ENCODE results near the gene COL6A2.

Gene COL6A2

GRCh38 chr21:46120301-46121285 is 22.7 kb downstream of the COL6A2 start:
- H3K4me3 ChIP-seq: no peak overlapping the region
- peak overlapping the region in 7 of 21 experiments; percentile 0 to 74 (median 44) for H3K27ac ChIP-seq

- H3K4me3 ChIP-seq: no peak overlapping the region
- H3K27ac ChIP-seq: peak overlapping the region in 6 of 21 experiments; percentile 28 to 74 (median 49)
These were observed 23.6 kb downstream of the COL6A2 start for GRCh38 chr21:46121286-46122221.

- H3K4me3 ChIP-seq: no peak overlapping the region
- H3K27ac ChIP-seq: peak overlapping the region in 4 of 21 experiments; percentile 9 to 54 (median 23)
These were observed 24.3 kb downstream of the COL6A2 start for GRCh38 chr21:46122237-46122671.

DNA sequence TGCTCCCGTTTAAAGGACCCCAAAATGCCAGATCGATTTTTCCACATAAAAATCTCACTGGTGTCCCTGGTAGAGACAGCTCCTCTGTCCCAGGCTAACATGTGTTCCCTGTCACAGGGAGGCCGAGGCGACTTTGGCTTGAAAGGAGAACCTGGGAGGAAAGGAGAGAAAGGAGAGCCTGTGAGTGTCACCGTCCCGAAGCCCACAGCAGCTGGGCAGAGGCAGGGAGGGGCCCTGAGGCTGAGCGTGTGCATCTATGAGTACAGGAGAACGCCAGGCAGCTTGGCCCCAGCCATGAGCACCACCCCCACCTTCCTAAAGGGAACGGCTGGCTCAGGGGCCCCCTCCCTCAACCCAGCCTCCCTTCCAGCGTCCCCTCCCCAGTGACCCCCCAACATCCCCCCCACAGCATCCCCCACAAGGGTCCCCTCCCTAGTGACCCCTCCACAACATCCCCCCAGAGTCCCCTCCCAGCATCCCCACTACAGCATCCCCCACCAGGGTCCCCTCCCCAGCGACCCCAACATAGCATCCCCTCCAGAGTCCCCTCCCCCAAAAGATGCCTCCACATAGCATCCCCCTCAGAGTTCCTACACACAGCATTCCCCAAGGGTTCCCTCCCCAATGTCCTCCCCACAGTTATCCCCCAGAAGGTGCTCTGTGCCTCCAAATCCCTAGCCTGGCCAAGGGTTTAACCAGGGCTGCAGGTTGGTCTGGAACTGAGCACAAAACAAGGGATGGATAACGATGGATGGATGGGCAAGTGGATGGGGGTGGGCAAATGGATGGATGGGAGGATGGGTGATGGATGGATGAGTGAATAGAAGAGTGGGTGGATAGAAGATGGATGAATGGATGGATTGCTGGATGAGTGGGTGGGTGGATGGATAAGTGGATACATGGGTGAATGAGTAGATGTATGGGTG is 25.1 kb downstream of the COL6A2 start:
- no peak overlapping the region for H3K4me3 ChIP-seq
- H3K27ac ChIP-seq: peak overlapping the region in 4 of 21 experiments; percentile 9 to 54 (median 23)

GRCh38 chr21:46124083-46124925 is 26.4 kb downstream of the COL6A2 start:
- no peak overlapping the region for H3K4me3 ChIP-seq
- H3K27ac ChIP-seq: peak overlapping the region in 1 of 21 experiments; percentile 16

DNA sequence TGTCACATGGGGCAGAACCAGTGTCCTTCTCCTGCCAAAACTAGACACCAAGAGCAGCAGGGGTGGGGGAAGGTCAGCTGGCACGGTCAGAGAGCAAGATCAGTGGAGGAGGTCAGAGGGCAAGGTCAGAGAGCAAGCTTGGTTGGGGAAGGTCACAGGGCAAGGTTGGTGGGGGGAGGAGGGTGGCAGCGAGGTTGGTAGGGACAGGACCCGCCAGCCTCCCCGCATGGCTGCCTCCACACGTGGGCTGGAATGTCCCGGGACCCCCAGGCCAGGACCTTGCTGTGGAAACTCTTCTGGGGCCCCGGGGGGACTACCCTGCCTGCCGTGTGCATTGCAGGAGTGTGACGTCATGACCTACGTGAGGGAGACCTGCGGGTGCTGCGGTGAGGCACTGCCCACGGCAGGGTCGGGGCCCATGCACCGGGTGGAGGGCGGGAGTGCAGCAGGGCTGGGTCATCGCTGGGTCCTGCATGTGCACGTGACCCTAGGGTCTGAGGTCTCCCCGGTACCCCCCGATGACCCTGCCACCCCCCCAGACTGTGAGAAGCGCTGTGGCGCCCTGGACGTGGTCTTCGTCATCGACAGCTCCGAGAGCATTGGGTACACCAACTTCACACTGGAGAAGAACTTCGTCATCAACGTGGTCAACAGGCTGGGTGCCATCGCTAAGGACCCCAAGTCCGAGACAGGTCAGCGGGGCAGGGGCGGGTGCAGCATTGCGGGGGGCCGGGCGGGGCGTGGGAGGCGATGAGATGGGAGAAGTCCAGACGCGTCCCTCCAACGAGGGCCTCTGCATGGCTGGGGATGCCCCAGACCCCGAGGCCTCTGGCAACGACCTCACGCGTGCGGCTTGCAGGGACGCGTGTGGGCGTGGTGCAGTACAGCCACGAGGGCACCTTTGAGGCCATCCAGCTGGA is 27.3 kb downstream of the COL6A2 start:
- Histone ChIP-seq H3K27ac (peak overlapping the region in 1 of 21 experiments; percentile 16), H3K4me3 (no peak overlapping the region)

DNA sequence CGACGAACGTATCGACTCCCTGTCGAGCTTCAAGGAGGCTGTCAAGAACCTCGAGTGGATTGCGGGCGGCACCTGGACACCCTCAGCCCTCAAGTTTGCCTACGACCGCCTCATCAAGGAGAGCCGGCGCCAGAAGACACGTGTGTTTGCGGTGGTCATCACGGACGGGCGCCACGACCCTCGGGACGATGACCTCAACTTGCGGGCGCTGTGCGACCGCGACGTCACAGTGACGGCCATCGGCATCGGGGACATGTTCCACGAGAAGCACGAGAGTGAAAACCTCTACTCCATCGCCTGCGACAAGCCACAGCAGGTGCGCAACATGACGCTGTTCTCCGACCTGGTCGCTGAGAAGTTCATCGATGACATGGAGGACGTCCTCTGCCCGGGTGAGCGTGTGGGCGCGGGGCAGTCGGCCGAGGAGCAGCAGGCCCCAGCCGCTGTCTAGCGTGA is 28.0 kb downstream of the COL6A2 start:
- Histone ChIP-seq H3K4me3 (no peak overlapping the region), H3K27ac (no peak overlapping the region)

DNA sequence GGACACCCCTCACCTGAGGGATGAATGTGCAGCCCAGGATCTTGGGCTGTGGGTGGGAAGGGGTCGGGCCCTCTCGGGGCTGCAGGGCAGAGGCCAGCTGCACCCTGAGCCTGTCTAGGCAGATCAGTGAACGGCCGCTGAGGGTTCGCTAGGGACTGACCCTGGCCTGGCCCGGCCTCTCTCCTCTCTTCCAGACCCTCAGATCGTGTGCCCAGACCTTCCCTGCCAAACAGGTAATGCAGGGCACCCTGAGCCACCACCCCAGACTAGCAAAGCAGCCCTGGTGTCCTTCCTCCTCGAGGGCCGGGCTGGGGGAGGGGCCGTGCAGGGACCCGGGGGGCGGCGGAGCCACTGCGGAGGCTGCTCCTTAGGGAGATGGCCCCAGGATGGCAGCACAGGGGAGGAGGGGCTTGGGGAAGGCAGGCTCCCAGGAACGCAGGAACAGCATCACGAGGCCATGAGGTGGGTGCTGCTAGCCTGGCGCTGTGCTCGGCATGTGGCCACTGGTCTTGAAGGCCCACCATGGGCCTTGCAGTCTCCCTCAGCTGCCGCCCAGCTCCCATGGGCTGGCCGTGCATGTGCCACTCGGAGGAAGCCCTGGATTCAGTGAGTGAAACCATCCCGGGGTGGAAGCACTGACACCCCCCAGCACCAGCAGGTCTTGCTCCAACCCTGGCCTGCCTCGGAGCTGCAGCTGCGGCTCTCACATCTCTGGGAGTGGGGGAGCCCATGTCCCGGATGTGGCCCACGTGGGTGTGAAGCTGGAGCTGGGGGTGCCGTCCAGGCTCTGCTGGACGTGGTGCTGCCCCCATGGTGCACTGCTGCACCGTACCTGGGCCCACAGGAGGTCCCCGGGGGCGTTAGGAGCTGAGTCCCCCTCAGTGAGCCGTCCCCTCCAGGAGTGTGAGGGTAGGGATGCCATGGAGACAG is 28.7 kb downstream of the COL6A2 start:
- Histone ChIP-seq H3K27ac (no peak overlapping the region), H3K4me3 (no peak overlapping the region)

GRCh38 chr21:46127239-46128105 is 29.6 kb downstream of the COL6A2 start:
- no peak overlapping the region for H3K27ac ChIP-seq

GRCh38 chr21:46128106-46128932 is 30.4 kb downstream of the COL6A2 start:
- Histone ChIP-seq H3K4me3 (no peak overlapping the region), H3K27ac (no peak overlapping the region)

More at GRCh38 chr21:46127239-46128105, 29.6 kb downstream of the COL6A2 start:
- no peak overlapping the region for H3K4me3 ChIP-seq

DNA sequence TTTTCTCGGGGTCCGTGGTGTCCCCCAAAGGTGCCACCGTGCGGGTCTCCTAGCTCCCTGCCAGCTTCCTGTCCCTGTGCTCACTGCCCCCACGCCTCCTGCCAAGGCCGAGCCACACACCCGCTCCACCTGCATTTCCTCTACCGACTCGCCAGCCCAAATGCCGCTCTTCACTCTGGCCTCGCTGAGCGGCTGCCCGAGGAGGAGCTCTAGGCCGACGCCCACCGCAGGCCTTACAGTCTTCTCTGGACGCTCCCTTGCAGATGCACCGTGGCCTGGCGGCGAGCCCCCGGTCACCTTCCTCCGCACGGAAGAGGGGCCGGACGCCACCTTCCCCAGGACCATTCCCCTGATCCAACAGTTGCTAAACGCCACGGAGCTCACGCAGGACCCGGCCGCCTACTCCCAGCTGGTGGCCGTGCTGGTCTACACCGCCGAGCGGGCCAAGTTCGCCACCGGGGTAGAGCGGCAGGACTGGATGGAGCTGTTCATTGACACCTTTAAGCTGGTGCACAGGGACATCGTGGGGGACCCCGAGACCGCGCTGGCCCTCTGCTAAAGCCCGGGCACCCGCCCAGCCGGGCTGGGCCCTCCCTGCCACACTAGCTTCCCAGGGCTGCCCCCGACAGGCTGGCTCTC is 31.1 kb downstream of the COL6A2 start:
- Histone ChIP-seq H3K4me3 (no peak overlapping the region), H3K27ac (no peak overlapping the region)

DNA sequence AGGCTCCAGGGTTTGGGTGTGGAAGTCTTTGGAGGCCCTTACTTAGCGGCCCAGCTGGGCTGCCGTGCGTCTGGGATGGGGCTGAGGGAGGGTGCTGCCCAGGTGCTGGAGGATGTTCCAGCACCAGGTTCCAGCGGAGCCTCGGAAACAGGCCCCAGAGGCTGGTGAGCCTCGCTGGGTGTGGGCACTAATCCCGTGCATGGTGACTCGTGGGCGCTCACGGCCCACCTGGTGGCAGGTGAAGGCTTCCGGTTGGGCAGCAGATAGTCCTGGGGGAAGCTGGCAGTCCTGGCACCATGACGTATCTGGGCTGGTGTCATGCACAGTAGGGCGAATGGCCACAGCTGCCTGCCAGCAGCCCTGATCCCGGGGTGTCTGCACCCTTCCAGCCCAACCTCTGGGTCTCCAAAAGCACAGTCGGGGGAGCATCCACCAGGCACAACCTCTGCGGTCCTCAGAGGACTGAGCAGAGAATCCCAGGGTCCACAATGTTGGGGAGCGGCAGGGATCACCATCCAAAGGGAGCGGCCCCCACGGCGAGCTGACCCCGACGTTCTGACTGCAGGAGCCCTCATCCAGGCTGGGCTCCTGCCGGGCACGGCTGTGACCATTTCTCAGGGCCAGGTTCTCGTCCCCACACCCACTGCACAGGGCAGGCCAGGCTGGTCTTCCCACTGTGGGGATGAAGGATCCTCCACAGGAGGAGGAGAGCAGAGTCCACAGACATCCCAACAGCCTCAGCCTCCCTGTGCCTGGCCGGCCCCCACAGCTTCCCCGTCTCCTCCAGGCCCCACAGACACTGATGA is 32.1 kb downstream of the COL6A2 start:
- Histone ChIP-seq H3K4me3 (no peak overlapping the region), H3K27ac (peak overlapping the region in 1 of 21 experiments; percentile 24)

Measured in skin epidermis (tissue), 12 donors.